ENCODE measurements around the gene HPSE.
A peak's percentile ranks its signal among the peaks of the same experiment; 100 is the strongest.
"Not testable (repeated sequence)": the region's sequence is repeated elsewhere in the genome, so short reads cannot be mapped to it uniquely, and the experiment has no call there.

HPSE gene

DNA sequence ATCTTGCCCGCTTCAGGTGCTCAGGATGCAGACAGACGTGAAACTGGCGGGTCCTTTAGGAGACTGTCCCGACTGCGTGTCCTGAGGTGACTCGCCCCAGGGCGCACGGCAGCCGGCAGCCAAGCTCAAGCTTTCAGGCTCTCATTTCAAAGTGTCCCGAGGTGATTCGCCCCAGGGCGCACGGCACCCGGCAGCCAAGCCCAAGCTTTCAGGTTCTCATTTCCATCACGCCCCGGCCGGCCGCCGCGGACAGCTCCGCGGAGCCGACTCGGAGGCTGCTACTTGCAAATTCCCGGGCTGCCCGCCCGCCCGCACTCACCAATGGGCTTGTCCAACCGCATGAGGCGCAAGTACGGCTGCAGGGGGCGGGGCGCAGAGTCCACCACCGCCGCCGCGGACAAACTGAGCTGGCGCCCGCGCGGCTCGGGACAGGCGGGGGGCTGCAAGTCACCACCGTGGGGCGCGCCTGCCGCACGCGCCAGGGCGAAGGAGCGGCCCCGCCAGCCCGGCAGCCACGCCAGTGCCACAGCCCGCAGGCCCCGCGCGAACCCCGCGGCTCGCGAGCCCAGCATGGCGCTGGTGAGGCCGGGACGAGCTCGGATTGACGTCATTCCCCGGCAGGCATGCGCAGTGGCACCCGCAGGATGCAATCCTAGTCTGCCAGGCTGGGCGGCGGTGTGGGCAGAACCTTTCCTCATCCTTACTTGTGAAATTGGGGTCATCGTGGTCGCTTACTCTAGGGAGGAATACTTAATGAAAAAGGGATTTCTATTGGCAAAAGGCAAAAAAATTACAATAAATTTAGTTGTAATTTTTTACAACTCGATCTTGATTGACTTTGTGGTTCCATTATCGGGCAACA is 50.2 kb downstream of the HPSE start, which contains the start of gene COQ2:
TSS of gene COQ2 (minus strand) at position 606 of the 862 bp plus-strand sequence. CDS start at position 572, 34 bp downstream.
- peak; percentile 83 to 92 for DNase-seq (ENCODE audit: low read depth in 1 of 2, low spot score in 1 of 2)

DNA sequence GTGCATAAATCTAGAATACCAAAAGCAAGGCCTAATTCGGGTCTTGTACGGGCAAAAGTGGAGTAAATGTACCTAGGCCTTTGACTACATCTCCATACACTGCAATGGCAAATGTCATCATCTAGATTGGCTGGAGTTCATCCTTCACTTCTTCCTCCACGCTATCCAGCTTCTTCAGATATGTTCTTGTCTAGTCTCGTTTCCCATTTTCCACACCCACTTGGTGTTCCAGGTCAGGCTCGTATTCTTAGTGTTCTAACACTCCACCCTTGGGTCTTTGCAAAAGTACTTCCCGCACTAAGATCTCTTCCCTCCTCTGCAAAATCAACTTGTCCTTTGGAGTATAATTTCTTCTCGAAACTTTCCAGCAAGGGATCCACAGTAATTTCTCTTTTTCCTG is 51.5 kb downstream of the HPSE start:
- DNase-seq (ENCODE audit: low read depth in 1 of 2, low spot score in 1 of 2) = no peak

DNA sequence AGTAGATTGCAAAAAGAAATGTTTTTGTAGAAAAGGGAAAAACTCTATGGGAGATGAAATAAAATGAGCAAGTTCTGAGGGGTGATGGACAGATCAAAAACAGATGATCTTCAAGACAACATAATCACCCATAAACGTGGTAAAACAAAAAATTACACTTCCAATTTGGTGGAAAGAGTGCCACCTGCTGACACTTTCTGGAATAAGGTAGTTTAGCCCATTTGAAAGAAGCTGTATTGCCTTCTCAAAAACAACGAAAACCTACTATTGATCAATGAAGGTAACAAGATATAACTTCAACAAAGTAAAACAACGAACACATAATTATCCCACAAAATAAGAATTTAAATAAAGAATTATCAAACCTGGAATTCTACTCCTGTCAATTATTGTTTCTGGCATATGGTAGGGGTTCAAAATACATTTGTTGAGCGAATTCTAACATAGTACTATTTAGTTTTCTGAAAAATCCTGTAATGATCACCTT is 52.6 kb downstream of the HPSE start:
- peak in 1 of 2 donors; percentile 56 for DNase-seq (ENCODE audit: low read depth in 1 of 2, low spot score in 1 of 2)

GRCh38 chr4:83281307-83281706 is 53.3 kb downstream of the HPSE start:
- DNase-seq (ENCODE audit: low read depth in 1 of 2, low spot score in 1 of 2) = no peak

DNA sequence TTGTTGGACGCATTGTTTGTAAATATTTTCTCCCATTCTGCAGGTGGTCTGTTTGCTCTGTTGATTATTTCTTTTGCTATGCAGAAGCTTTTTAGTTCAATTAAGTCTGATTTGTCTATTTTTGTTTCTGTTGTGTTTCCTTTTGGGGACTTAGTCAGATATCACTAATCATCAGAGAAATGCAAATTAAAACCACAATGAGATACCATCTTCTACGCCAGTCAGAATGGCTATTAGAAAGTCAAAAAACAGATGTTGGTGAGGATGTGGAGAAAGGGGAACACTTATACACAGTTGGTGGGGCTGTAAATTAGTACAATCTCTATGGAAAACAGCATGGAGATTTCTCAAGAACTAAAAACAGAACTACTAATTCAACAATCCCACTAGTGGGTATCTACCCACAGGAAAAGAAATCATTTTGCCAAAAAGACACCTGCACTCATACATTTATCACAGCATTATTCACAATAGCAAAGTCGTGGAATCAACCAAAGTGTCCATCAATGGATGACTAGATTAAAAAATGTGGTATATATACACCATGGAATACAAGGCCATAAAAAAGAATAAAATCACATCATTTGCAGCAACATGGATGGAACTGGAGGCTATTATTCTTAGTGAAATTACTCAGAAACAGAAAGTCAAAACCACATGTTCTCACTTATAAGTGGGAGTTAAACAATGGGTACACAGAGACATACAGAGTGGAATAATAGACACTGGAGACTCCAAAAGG is 58.2 kb downstream of the HPSE start:
- no peak for DNase-seq (ENCODE audit: low read depth in 1 of 2, low spot score in 1 of 2)

DNA sequence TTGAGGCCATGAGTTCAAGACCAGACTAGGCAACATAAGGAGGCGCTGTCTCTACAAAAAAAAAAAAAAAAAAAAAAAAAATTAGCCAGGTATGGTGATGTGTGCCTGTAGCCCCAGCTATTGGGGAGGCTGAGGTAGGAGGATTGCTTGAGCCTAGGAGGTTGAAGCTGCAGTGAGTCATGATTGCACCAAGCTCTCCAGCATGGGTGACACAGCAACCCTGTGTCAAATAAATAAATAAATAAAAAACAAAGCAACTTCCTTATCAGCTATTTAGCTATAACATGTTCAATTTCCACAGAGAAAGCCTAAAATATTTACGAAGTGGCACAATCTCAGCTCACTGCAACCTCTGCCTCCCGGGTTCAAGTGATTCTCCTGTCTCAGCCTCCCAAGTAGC is 60.7 kb downstream of the HPSE start:
- DNase-seq (ENCODE audit: low read depth in 1 of 2, low spot score in 1 of 2) = not testable (repeated sequence)

DNA sequence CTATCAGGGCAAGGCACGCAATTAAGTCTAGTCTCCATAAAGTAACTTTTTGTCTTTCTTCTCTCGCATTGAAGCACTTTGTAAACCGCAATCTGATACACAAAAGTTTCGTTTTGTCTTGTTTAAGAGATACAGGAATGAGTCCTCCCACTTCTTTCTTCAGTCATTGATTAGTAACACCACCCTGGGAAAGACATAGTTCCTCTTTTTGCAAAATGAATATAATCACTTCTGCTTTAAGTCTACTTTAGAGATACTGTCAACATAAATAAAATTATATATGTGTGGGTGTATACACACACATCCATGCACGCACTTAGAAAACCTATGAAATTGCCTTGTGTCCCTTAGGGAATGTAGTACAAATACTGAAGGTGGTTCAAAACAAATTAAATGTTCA is 61.7 kb downstream of the HPSE start:
- DNase-seq (ENCODE audit: low read depth in 1 of 2, low spot score in 1 of 2) = no peak

DNA sequence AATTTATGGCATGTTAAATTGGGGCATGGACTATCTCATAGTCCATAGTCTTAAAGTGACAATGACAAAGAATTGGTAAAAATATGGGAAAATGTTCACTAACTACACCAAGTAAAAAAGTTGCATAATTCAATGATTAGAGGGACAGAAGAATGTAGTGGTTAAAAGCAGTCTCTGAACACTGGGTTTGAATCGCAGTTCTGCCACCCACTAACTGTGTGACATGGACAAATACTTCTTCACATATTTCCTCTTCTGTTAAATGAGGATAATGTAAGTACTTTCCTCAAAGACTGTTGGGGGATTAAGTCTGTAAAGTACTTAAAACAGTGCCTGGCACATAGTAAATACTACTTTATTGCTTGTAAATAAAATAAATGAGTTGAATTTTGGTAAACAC is 65.4 kb downstream of the HPSE start:
- no peak for DNase-seq (ENCODE audit: low read depth in 1 of 2, low spot score in 1 of 2)

DNA sequence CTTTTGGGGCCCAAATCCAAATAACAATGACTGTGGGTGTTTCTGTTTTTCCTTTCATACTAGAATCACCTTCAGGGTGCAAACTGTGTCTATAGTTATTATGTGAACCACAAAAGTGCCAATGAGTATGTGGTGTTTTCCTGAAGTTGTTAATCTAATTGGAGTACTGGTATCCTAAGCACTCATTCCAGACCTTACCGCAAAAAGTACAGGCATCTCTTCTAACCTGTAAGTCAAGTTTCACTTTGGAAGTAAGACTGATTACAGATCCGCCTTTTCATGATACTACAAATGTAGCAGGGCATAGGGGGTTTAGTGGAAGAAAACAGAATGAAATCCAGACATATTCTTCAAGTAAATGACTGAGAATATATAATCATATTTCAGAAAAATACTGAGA is 66.2 kb downstream of the HPSE start:
- no peak for DNase-seq (ENCODE audit: low read depth in 1 of 2, low spot score in 1 of 2)

DNA sequence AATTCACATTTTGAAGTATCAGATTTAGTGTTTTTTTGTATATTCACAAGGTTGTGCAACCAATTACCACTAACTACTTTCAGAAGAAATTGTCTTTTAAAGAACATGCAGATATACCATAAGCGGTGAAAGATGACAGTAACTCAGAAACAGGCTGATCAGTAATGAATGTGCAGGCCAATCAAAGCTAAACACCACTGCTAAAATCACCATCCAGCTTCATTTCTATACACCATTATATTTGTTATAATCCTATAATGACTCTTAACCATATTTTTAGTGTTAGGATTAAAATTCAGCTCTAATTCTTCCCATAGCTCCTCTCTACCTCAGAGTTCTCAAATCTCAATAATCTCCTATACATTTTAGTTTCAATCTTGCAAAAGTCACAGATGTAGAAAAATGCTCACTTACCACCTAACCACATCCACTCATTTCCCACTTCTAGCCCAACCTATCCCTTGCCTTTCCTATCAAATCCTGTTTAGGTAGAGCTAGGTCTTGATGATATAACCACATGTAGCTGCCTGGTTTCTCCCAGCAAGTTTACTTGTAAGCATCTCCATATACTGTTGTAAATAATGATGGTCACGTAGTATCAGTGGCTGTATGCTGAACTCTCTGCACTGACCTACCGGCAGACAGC is 66.7 kb downstream of the HPSE start:
- DNase-seq (ENCODE audit: low read depth in 1 of 2, low spot score in 1 of 2) = no peak

GRCh38 chr4:83267121-83267829 is 67.4 kb downstream of the HPSE start:
- DNase-seq (ENCODE audit: low read depth in 1 of 2, low spot score in 1 of 2) = no peak

- no peak for DNase-seq (ENCODE audit: low read depth in 1 of 2, low spot score in 1 of 2)
Measured at GRCh38 chr4:83266689-83267088, 68.0 kb downstream of the HPSE start.

- DNase-seq (ENCODE audit: low read depth in 1 of 2, low spot score in 1 of 2) = no peak
Measured at GRCh38 chr4:83263106-83263505, 71.5 kb downstream of the HPSE start.

DNA sequence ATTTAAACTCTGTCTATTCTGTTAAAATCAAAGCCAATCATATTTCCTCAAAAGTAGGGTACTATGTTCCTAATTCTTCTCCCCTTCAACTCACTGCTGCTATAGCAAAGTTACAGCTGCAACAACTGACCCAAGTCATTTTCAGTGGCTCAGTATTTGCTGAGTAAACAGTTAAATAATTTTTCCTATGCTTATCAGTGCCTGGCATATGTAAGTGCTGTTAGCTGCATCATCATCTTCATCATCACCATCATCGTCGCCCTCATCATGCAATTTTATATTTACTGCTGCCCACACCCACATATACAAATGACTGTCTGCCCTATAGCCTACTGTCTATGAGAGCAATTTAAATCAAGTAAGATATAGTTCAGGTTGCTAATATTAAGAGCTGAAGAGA is 72.0 kb downstream of the HPSE start:
- DNase-seq (ENCODE audit: low read depth in 1 of 2, low spot score in 1 of 2) = no peak

DNA sequence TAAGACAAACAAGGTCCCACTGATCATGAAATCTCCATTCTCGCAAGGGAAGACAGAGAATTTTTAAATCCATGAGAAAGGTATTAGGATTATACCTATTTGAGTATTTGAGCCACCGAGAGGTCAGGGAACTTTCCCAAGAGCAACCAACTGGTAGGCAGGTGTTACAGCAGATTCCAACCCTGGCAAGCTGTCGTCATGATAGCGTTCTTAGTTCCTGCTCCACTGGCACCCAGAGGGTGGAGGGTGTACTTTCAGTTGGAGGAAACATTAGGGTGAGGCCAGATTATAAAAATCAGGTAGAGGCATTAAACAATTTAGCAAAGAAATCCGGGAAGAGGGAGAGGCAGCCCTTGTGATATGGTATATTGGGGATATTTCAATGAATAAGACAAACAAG is 73.3 kb downstream of the HPSE start:
- no peak for DNase-seq (ENCODE audit: low read depth in 1 of 2, low spot score in 1 of 2)

DNA sequence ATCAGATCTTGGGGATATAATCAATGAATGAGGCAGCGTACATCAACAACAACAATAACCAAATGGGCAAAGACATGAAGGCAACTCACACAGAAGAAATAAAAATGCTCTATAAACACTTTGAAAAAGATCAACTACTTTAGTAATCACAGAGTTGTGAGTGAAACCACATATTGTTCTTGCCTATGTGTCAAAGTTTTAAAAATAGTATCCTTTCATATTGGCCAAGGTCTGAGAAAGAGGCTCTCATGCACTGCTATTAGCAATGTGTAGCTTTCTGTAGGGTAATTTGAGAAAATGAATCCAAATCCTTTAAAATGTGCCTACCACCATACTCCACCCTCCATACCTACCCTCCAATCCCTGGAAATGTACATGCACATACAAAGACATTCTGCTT is 75.1 kb downstream of the HPSE start:
- DNase-seq (ENCODE audit: low read depth in 1 of 2, low spot score in 1 of 2) = no peak

DNA sequence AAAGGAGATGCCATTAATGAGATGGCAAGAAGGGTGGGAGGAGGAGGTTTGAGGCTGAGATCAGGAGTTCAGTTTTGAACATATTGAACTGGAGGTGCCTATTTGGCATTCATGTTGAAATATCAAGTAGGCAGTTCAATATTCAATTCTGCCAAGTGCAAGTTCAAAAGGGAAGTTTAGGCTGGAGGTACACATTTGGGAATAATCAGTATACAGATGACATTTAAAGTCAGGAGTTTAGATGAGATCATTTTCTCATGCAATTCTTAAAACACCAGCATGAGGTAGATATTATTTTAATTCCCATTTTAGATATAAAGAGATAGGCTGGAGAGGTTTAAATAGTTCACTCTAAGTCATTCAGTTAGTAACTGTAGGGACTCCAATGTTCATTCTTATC is 76.2 kb downstream of the HPSE start:
- DNase-seq (ENCODE audit: low read depth in 1 of 2, low spot score in 1 of 2) = no peak

GRCh38 chr4:83257811-83258210 is 76.8 kb downstream of the HPSE start:
- DNase-seq (ENCODE audit: low read depth in 1 of 2, low spot score in 1 of 2) = no peak

GRCh38 chr4:83255584-83255983 is 79.1 kb downstream of the HPSE start:
- DNase-seq (ENCODE audit: low read depth in 1 of 2, low spot score in 1 of 2) = no peak

GRCh38 chr4:83252782-83253405 is 81.8 kb downstream of the HPSE start:
- DNase-seq (ENCODE audit: low read depth in 1 of 2, low spot score in 1 of 2) = peak; percentile 29 to 62

DNA sequence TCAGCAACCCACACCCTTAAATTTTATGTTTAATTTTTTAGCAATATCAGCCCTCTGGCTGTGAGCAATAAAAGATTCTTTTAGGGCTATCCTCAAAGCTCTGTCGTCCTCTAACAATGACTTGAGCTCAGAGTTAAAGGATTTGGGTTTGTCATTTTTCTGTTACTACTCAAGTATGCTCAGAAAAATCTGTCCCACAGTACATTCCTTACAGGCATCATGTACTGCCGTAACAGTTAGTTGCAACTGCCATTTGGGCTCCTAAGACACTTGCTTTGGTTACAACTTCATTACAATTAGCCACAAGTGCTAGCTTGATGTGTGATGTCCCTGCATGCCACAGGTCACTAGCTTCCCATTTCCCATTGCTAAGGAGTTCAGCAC is 83.2 kb downstream of the HPSE start:
- no peak for DNase-seq (ENCODE audit: low read depth in 1 of 2, low spot score in 1 of 2)

Measured in activated CD4-positive, alpha-beta T cell treated with anti-CD3 and anti-CD28 coated beads, Interleukin-2, amount 50 U/mL, for 24 hours (primary cell).